Pons (tissue), 1 donor: Measurements from ENCODE around the gene ZDHHC16.
"Not testable (repeated sequence)": the region's sequence is repeated elsewhere in the genome, so short reads cannot be mapped to it uniquely, and the experiment has no call there.

Experiments
- DNase-seq: peaks from one replicate; pipeline ENCODE4 v3.0.0-alpha.2; 2016; ENCODE audit warnings: low spot score

ZDHHC16 gene

DNA sequence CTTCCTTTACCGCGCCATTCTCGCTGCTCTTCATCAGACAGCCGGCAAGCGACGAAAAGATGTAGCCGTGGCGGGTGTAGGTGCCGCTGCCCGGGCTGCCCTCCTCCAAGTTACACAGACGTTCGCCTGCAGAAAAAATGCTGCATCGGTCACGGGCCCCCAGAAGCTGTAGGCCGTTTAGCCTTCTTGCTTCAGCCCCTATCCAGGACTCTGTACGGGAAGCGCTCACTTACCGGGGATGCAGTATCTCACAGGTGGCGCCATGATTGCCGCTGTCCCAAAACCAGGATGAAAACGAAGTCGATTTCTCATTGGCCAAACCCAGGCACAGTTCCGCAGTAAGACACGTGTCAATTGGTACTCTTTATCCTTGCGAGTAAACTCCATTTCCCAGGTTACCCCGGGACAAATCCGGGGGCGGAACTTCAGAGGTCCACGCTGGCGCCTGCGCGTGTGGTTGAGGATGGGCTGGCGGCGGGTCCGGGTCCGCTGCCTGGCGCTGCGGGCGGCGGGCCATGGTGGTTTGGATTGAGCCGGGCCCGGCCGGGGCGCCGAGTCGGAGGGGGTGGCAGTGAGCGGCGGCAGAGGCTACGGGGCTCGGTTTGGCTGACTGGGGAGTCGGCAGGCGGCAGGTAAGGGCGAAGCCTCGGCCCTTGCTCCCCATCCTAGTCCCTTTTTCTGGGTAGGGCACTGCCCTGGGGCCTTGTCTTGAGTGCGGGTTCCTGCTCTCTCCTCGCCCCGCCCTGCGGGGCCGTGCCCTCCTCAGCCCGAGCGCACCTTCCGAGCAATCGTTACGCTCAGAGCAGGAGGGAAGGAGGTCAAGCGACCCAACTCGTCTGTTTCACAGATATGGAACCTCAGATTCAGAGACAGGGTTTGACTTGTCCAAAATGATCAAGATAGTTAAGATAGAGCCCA lies at the start of gene ZDHHC16, which contains the start of gene EXOSC1:
Gene ZDHHC16, plus strand, starts transcription at position 454 of the 918 bp plus-strand sequence. CDS start 5,501 bp downstream, outside the sequence.
Gene EXOSC1, minus strand, starts transcription at position 285 of the 918 bp plus-strand sequence. Its CDS starts 21 bp downstream, at position 264.
- DNase-seq = peak; percentile 99

- DNase-seq = peak; percentile 27
These were observed 46.0 kb upstream of the ZDHHC16 start for GRCh38 chr10:97399843-97400545.

DNA sequence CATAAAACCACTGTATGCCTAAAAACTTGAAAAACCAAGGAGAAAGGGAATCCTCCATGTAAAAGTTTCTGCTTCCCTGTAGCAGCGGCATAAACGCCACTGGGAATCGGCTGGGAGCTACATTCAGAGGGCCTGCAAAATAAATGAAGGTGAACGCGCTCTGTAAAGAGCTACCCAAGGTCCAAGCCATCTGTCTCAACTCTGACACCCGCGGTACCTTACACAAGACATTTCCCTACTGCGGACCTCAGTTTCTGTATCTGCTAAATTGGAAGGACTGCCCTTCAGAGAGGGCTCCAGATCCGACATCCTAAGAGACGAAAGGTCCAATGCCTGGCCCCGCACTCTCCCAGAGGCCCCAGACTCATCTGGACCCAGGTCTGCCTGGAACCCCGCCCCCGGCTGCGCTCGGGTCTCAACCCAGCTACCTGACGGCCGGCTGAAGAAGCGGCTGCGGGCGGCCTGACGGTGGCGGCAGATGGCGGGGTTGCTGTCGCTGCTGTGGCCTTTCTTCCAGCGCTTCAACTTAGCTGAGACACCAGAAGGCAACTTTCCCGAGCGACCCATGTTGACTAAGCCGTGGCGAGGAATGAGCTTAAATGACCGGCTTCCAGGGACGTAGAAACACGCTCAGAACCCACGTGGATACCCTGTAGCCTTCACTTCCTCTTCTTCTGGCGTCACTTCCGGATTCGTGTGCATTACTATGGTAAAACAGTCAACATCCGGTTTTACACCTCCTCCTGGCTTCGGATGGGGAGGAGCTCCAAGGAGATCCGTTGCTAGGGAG lies 45.1 kb upstream of the ZDHHC16 start, which contains the start of gene RRP12:
Gene RRP12, minus strand, starts transcription at position 676 of the 790 bp plus-strand sequence. Its CDS starts 109 bp downstream, at position 567.
- DNase-seq = peak; percentile 99

DNA sequence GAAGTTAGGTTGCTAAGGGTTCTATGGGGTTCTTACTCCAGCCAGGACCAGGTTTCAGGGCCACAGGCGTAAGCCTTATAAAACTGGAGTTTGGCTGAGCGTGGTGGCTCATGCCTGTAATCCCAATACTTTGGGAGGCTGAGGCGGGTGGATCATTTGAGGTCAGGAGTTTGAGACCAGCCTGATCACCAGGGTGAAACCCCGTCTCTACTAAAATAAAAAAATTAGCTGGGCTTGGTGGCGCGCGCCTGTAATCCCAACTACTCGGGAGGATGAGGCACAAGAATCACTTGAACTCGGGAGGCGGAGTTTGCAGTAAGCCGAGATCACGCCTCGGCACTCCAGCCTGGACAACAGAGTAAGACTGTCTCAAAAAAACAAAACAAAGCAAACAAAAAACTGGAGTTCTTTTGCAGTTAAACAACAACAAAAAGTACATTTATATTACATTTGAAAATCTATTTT lies 44.5 kb upstream of the ZDHHC16 start:
- no peak for DNase-seq

DNA sequence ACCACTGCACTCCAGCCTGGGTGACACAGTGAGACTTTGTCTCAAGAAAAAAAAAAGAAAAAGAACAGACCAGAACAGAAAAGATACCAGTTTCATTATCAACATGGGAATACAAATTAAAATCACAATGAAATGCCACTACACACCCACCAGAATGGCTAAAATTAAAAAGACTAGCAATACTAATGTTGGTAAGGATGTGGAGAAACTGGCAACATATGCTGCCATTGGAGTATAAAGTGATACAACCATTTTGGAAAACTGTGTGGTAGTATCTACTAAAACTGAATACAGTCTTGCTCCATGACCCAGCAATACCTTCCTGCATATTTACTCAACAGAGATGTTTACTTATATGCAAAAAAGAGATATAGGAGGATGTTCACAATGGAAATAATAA lies 41.9 kb upstream of the ZDHHC16 start:
- DNase-seq = no peak

DNA sequence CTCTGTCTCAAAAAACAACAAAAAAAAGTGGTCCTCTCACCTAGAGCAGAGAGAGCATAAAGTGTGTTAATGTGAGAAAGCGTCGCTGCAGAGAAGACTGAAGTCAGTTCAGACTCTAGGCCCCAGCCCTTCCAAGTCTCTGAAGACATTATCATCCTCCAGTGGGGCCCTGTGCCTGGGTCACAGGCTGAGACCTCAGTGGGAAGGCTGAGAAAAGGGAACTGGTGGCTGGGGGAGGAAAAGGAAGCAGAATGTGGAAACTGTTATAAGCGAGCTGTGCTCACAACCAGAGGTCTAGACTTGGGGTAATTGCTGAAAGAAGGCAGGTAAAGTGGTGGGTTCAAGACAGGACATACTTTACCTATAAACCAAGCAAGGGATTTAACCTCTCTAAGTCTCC lies 39.9 kb upstream of the ZDHHC16 start:
- peak; percentile 54 for DNase-seq

GRCh38 chr10:97406483-97406882 lies 39.5 kb upstream of the ZDHHC16 start:
- not testable (repeated sequence) for DNase-seq

GRCh38 chr10:97407211-97407951 lies 38.6 kb upstream of the ZDHHC16 start:
- DNase-seq = peak; percentile 80

DNA sequence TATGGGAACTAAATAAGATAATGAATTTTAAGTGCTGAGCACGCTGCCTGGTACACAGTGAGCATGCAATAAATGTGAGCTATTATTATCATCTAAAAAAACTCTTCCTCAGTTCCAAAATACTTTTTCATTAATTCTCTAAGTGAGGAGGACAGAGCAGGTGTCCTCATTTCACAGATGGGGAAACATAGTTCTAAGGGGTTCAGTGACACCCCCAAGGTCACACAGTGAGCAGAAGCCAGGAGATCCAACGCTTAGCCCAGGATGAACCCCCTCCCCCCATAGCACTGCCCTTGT lies 38.1 kb upstream of the ZDHHC16 start:
- DNase-seq = no peak

DNA sequence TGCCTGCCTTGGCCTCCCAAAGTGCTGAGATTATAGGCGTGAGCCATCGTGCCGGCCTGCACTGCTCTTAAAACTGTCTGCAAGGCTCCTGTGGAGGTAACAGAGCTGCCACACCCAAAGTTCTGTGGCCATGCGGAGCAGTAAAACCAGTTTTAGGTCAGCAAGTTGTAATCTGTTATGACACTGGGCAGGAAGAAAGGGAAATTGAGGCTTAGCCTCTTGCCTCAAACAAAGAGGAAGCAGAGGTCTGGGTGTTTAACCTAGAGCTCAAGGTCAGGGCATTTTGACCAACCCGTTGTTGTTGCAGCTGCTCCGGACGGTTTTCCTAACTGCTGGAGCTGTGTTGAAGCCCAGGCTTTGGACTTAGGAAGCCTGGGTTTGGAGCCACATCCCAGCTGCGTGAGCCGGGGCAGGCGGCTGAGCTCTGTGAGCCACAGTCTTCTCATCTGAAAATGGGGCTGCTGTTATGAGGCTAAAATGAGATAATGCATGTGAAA lies 37.4 kb upstream of the ZDHHC16 start:
- DNase-seq = no peak

- DNase-seq = no peak
These were observed 34.6 kb upstream of the ZDHHC16 start for GRCh38 chr10:97411406-97411805.

- no peak for DNase-seq
These were observed 33.1 kb upstream of the ZDHHC16 start for GRCh38 chr10:97412891-97413304.

DNA sequence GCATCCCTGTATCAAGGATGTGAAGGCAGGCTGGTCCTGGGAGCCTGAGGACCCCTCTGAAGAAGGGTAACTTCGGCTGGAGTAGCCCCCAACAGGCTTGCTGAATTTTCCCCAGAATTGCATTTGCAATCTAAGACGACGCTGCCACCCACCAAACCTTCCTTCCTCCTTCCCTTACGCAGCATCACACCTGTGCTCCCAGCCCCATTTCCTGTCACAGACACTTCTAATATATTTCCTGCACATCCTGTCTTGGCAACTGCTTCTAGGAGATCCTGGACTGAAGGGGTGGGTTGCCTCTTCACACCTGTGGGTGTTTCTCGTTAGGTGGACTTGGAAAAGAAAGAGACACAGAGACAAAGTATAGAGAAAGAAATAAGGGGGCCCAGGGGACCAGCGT lies 29.4 kb upstream of the ZDHHC16 start:
- DNase-seq = no peak

DNA sequence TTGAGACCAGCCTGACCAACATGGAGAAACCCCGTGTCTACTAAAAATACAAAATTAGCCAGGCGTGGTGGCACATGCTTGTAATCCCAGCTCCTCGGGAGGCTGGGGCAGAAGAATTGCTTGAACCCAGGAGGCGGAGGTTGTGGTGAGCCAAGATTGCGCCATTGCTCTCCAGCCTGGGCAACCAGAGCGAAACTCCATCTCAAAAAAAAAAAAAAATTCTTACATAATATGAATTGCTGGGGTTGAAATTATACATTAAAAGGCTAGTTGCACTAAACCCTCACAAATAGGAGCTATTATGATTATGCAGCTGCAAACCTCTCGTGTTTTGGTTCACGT lies 22.2 kb upstream of the ZDHHC16 start:
- DNase-seq = not testable (repeated sequence)

DNA sequence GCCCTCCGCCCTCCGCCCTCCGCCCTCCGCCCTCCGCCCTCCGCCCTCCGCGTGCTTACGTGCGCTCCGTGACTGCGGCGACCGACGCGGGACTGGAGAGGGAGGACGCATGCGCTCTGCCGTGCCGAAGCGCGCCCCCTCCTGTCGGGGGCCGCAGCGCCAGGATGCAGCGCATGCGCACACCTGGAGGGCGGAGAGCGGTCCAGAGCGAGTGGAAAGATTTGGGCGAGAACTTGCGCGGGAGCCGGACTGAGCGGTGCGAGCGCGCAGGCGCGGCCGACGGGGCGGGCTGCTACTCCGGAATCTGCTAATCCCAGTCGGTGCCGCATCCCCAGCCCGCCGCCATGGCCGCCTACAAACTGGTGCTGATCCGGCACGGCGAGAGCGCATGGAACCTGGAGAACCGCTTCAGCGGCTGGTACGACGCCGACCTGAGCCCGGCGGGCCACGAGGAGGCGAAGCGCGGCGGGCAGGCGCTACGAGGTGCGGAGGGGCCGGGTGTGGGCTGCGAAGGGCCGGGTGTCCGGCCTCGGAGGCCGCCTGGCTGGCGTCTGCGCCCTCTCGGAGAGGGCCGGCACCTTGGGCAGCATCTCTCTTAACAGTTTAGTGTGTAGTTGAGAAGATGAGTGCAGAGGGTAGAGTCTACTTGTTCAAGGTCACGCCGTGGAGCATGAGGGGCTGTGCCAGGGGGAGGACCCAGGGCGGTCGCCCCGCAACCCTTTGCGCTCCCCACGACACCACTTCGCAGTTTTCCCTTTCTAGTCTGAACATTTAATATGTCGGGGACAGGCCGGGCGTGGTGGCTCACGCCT lies 19.8 kb upstream of the ZDHHC16 start, which contains the start of gene PGAM1:
Gene PGAM1, plus strand, starts transcription at position 228 of the 812 bp plus-strand sequence. Its CDS starts 117 bp downstream, at position 345.
- peak; percentile 95 for DNase-seq

DNA sequence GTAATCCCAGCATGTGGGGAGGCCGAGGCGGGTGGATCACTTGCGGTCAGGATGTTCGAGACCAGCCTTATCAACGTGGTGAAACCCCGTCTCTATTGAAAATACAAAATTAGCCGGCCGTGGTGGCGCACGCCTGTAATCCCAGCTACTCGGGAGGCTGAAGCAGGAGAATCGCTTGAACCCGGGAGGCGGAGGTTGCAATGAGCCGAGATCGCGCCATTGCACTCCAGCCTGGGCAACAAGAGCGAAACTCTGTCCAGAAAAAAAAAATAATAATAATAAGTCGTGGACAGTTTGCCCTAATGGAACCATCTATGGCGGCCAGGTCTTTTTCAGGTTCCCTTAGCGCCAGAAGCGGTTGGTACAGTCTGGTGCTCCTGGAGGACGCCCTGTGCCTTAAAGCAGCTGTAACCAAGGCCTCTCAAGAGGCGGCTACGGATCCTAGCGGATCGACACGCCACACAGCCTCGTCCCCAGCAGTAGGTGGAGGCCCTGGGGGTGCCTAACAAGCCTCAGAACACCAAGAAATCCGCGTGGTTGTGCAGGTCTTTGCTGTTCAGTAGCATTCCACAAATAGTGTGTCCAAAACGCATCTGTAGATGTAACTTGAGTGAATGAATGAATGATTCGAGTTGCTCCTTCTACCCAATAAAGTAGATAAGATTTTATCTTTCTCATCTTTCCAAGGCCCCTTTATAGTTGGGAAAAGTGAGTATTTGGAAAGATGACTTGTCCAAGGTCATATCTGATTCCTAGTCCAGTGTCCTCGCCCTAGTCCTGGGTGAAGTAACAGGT lies 19.0 kb upstream of the ZDHHC16 start:
- no peak for DNase-seq

GRCh38 chr10:97427571-97428179 lies 18.3 kb upstream of the ZDHHC16 start:
- DNase-seq = no peak

DNA sequence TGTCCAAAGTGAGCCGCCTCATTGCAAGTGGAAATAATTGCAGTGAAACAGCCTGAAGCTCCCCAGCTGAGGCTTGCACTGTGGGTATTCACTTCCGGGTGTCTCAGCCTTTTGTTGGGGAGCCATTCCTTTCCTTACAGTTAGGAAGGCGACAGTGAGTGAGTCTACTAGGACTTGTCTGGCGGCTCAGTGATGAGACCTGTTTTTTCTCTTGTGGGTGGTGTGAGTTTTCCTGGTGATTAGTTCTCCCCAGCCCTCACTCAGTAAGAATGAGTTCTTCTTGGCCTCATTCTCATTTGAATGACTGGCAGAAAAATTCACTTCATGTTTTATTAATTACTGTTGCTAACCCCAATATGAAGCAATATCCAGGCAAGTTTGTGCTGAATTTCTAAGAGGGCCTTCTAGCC lies 17.4 kb upstream of the ZDHHC16 start:
- no peak for DNase-seq

GRCh38 chr10:97434055-97434454 lies 11.9 kb upstream of the ZDHHC16 start:
- DNase-seq = no peak
